Upper lobe of right lung (tissue), 1 donor: ENCODE measurements around the gene HDAC4. TPM values are rescaled to one million over a fixed set of nuclear protein-coding genes. Genes with fewer than 3 reads are reported as not detected.

Source experiments
- ATAC-seq: fragments of 200-7000 bp; cut with Tn5 transposase; one replicate; pipeline ENCODE4 v1.9.1; 2020; ENCODE audit warnings: mild to moderate bottlenecking, moderate library complexity
- DNase-seq: peaks from one replicate; pipeline ENCODE4 v3.0.0-alpha.2; 2020
- H3K27ac ChIP-seq: fragments of 200-600 bp; one replicate; pipeline ENCODE4 v1.8.0; 2022
- H3K27me3 ChIP-seq: fragments of 200-600 bp; one replicate; pipeline ENCODE4 v1.8.0; 2022; ENCODE audit warnings: mild to moderate bottlenecking
- H3K36me3 ChIP-seq: fragments of 200-600 bp; one replicate; pipeline ENCODE4 v1.8.0; 2022
- H3K4me1 ChIP-seq: fragments of 200-600 bp; one replicate; pipeline ENCODE4 v1.8.0; 2022
- H3K4me3 ChIP-seq: fragments of 200-600 bp; one replicate; pipeline ENCODE4 v1.8.0; 2022; ENCODE audit warnings: mild to moderate bottlenecking
- H3K9me3 ChIP-seq: fragments of 200-600 bp; one replicate; pipeline ENCODE4 v1.8.0; 2022
- CTCF ChIP-seq: fragments of 200-600 bp; IDR thresholded peaks from one replicate; pipeline ENCODE4 v1.8.0; 2022; ENCODE audit warnings: antibody characterized with exemption
- intact Hi-C: fragments of 100-400 bp; cut with DNase I; formaldehyde crosslinking; loops from one replicate; pipeline ENCODE4 v1.11.0; 2022
- total RNA-seq: library from RNA; stranded (reverse); fragmentation: NEBNext Ultra II Directional; extraction: Animal tissue kit (Norgen Biotek cat#: 25700); gene quantifications from one replicate; pipeline ENCODE4 v1.2.1, GENCODE V29; 2021
- donor health status: DM: no; HTN: yes; CAD: no; lungs with severe emphysema.

HDAC4 gene
- total RNA-seq, 1 donor from 2014 or later = 44.1 TPM

- Histone ChIP-seq H3K9me3 (no peaks in the 10 kb centered on the region), H3K36me3 (peaks cover 85% of the 10 kb centered on the region), H3K27me3 (no peaks in the 10 kb centered on the region), H3K4me3 (no peak overlapping the region), H3K27ac (no peak overlapping the region), H3K4me1 (no peaks in the 10 kb centered on the region)
- intact Hi-C loops = no loop called here
- TF ChIP-seq CTCF = no peak
- ATAC-seq = no peak
- DNase-seq = no peak
Measured at GRCh38 chr2:239129147-239129920, 271.5 kb downstream of the HDAC4 start.

DNA sequence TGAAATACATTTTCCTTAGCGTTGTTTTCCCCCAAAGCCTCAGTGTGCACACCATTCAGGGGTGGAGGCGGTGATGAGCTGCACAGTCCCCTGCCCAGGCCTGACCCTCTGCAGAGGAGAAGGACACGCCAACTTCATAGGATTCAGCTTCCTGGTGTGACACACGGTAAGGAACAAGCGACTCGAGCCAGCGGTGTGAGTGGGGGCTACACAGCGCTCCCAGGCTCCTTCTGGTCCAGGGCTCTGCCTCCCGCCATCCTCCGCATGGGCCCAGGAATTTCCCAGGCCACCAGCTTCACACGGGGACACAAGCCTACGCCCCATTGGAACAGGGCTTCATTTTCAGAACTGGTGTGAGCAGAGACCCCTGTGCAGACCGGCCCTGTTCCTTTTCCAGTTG, 272.1 kb downstream of the HDAC4 start:
- DNase-seq (no peak), ATAC-seq (no peak)
- intact Hi-C loops = no loop called here
- Histone ChIP-seq H3K27me3 (no peaks in the 10 kb centered on the region), H3K27ac (no peak overlapping the region), H3K36me3 (peaks cover 84% of the 10 kb centered on the region), H3K4me1 (no peaks in the 10 kb centered on the region), H3K4me3 (no peak overlapping the region), H3K9me3 (no peaks in the 10 kb centered on the region)
- TF ChIP-seq CTCF = no peak

DNA sequence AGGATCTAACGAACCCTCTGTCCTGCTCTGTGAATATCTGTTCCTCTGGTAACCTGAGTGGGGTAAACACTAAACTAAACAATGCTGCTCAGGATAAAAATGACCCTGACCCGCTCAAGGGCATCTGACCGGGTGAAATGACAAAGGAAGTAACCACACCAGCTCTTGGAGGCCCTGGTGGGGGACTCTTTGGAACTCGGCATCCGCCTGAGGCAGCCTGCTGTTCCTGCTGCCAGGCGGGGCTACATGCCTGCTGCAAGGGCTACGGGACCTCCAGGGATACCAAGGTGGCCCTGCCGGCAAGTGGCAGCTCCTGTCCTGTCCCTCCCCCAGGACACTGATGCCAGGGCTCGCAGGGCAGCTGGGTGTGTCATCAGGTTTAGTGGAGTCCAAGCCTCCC, 273.3 kb downstream of the HDAC4 start:
- Histone ChIP-seq H3K4me1 (no peaks in the 10 kb centered on the region), H3K9me3 (no peaks in the 10 kb centered on the region), H3K27ac (no peak overlapping the region), H3K4me3 (no peak overlapping the region), H3K36me3 (peaks cover 72% of the 10 kb centered on the region), H3K27me3 (no peaks in the 10 kb centered on the region)
- TF ChIP-seq CTCF = no peak
- ATAC-seq = no peak
- intact Hi-C loops = no loop called here
- no peak for DNase-seq

DNA sequence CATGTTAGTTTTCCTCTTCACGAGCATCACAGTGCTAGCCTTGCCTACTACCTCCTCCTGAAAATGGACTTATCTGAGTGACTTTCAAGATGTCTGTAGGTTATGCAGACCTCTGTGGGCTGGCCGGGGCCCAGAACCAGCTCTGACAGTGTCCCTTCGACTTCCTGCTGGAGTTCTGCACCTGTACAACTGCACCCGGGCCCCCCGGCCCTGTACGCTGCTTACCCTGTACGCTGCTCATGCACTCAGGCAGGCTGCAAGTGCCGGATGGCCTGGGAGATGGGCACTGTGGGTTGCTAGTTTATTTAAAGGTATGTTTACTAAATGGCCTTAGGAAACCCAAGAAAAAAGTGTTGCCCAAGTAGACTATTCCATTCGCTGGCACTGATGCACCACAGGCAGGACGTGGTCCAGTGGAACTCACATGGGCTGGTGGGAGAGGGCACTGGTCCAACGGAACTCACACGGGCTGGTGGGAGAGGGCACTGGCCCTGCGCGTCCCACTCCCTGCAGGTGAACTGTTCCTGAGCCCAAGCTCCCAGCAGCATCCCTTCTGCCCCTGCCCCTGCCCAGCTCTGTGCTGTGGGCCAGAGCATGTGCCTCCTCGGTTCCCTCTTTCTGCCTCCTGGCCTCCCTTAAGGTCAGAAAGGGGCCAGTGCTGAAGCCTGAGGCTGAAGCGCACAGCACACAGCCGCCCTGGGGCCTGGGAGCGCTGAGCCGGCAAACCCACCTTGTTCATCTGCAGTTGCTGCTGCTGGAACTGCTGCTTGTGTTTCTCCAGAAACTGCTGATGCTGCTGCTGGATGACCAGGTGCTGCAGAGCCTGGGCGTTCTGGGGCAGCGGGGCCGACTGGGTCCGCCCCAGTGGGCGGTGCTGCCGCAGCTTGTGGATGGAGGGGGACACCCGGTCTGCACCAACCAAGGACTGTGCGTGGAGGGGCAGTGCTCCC, 274.8 kb downstream of the HDAC4 start:
- H3K4me1 ChIP-seq = no peaks in the 10 kb centered on the region
- no peak overlapping the region for H3K4me3 ChIP-seq
- no peak overlapping the region for H3K27ac ChIP-seq
- no peak for TF ChIP-seq CTCF
- DNase-seq (no peak), ATAC-seq (no peak)
- peaks cover 57% of the 10 kb centered on the region for H3K36me3 ChIP-seq
- no peaks in the 10 kb centered on the region for H3K27me3 ChIP-seq
- no peaks in the 10 kb centered on the region for H3K9me3 ChIP-seq
- intact Hi-C loops = no loop called here

DNA sequence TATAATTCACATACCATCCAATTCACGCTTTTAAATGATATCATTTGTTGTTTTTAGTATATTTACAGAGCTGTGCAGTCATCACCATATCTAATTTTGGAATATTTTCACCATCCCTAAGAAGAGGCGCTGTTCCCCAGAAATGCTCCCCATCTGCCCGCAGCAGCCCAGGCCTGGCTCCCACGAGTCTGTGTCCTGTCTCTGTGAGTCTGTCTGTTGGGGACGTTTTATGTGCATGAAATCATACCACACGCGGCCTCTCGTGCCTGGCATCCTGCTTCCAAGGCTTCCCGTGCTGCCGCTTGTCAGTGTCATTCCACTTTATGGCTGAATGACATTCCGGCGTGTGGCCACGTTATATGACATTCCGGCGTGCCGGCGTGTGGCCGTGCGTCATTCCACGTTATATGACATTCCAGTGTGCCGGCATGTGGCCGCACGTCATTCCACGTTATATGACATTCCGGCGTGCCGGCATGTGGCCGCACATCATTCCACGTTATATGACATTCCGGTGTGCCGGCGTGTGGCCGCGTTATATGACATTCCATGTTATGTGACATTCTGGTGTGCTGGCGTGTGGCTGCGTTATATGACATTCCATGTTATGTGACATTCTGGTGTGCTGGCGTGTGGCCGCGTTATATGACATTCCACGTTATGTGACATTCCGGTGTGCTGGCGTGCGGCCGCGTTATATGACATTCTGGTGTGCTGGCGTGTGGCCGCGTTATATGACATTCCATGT, 276.5 kb downstream of the HDAC4 start:
- Histone ChIP-seq H3K4me3 (no peak overlapping the region), H3K36me3 (peaks cover 46% of the 10 kb centered on the region), H3K27ac (no peak overlapping the region), H3K9me3 (no peaks in the 10 kb centered on the region), H3K27me3 (no peaks in the 10 kb centered on the region), H3K4me1 (no peaks in the 10 kb centered on the region)
- TF ChIP-seq CTCF = no peak
- intact Hi-C loops = no loop called here
- ATAC-seq (no peak), DNase-seq (no peak)
